Measurements from ENCODE around the gene UGGT2. TPM values are rescaled to one million over a fixed set of nuclear protein-coding genes. Genes with fewer than 3 reads are reported as not detected.
"Not testable (repeated sequence)": the region's sequence is repeated elsewhere in the genome, so short reads cannot be mapped to it uniquely, and the experiment has no call there.

Gene UGGT2
- total and polyA plus RNA-seq, 10 donors: 2.6 to 38.9 (median 15.1) TPM

GRCh38 chr13:95987841-95988240 lies 65.4 kb downstream of the UGGT2 start:
- Histone ChIP-seq H3K9me3 (no peaks in the 10 kb centered on the region), H3K4me1 (no peaks in the 10 kb centered on the region), H3K27me3 (replicated peaks in 1 of 7) (no peaks in the 10 kb centered on the region), H3K4me3 (no peak overlapping the region), H3K27ac (no peak overlapping the region), H3K36me3 (peaks cover 0 to 2% (median 0%) of the 10 kb centered on the region in 6 donors)
- no peak for TF ChIP-seq POLR2AphosphoS5 (IDR thresholded peaks at IDR 0.05)
- no peak for TF ChIP-seq POLR2A (IDR thresholded peaks at IDR 0.05)
- TF ChIP-seq, protein P1, sequence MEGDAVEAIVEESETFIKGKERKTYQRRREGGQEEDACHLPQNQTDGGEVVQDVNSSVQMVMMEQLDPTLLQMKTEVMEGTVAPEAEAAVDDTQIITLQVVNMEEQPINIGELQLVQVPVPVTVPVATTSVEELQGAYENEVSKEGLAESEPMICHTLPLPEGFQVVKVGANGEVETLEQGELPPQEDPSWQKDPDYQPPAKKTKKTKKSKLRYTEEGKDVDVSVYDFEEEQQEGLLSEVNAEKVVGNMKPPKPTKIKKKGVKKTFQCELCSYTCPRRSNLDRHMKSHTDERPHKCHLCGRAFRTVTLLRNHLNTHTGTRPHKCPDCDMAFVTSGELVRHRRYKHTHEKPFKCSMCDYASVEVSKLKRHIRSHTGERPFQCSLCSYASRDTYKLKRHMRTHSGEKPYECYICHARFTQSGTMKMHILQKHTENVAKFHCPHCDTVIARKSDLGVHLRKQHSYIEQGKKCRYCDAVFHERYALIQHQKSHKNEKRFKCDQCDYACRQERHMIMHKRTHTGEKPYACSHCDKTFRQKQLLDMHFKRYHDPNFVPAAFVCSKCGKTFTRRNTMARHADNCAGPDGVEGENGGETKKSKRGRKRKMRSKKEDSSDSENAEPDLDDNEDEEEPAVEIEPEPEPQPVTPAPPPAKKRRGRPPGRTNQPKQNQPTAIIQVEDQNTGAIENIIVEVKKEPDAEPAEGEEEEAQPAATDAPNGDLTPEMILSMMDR (IDR thresholded peaks at IDR 0.05 in 8 of 11, conservative IDR thresholded peaks at IDR 0.05 in 3 of 11): no peak
- 88 to 95% (median 93%) methylated on average over 5 of the region's 5 CpGs for WGBS, 5 donors
- no peak for DNase-seq
- intact Hi-C loops (cut with DNase I; ENCODE audit: low total_unique reads): no loop called here

- no peak overlapping the region for H3K4me3 ChIP-seq
- no peak for DNase-seq
- H3K4me1 ChIP-seq: no peaks in the 10 kb centered on the region
- H3K27me3 ChIP-seq (replicated peaks in 1 of 7): no peaks in the 10 kb centered on the region
- WGBS, 5 donors: 82 to 90% (median 85%) methylated on average over 4 of the region's 4 CpGs
- H3K36me3 ChIP-seq: peaks cover 0 to 8% (median 0%) of the 10 kb centered on the region in 6 donors
- intact Hi-C loops (cut with DNase I; ENCODE audit: low total_unique reads): no loop called here
- H3K9me3 ChIP-seq: peaks cover 0 to 7% (median 0%) of the 10 kb centered on the region in 8 donors
- no peak overlapping the region for H3K27ac ChIP-seq
- TF ChIP-seq POLR2A (IDR thresholded peaks at IDR 0.05) (no peak), POLR2AphosphoS5 (IDR thresholded peaks at IDR 0.05) (no peak)
- TF ChIP-seq, protein P1 (IDR thresholded peaks at IDR 0.05 in 8 of 11, conservative IDR thresholded peaks at IDR 0.05 in 3 of 11): no peak
These were observed 71.1 kb downstream of the UGGT2 start for GRCh38 chr13:95982144-95982543.

DNA sequence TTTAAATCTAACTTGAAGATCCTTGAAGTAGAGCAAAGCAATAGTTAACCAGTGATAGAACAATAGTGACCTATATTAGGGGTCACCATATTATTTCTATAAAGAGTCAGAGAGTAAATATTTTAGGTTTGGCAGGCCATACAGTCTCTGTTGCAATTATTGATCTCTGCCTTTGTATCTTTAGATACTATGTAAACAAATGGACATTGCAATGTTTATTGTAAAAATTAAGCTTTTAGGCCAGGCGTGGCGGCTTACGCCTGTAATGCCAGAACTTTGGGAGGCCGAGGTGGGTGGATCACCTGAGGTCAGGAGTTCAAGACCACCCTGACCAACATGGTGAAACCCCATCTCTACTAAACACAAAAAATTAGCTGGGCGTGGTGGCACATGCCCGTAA lies 80.5 kb downstream of the UGGT2 start:
- H3K9me3 ChIP-seq; H3K4me1 ChIP-seq; H3K4me3 ChIP-seq; DNase-seq; H3K36me3 ChIP-seq; intact Hi-C loops (cut with DNase I; ENCODE audit: low total_unique reads); H3K27ac ChIP-seq; H3K27me3 ChIP-seq (replicated peaks in 1 of 7): not testable (repeated sequence)
- WGBS, 5 donors: 88 to 99% (median 93%) methylated on average over 6 of the region's 6 CpGs

GRCh38 chr13:95970878-95971277 lies 82.3 kb downstream of the UGGT2 start:
- Histone ChIP-seq H3K4me1 (no peaks in the 10 kb centered on the region), H3K9me3 (peaks cover 0 to 3% (median 0%) of the 10 kb centered on the region in 8 donors), H3K27me3 (replicated peaks in 1 of 7) (no peaks in the 10 kb centered on the region), H3K4me3 (no peak overlapping the region), H3K27ac (no peak overlapping the region), H3K36me3 (peaks cover 0 to 6% (median 0%) of the 10 kb centered on the region in 6 donors)
- no peak for TF ChIP-seq POLR2AphosphoS5 (IDR thresholded peaks at IDR 0.05)
- TF ChIP-seq, protein P1 (IDR thresholded peaks at IDR 0.05 in 8 of 11, conservative IDR thresholded peaks at IDR 0.05 in 3 of 11): no peak
- TF ChIP-seq POLR2A (IDR thresholded peaks at IDR 0.05): no peak
- intact Hi-C loops (cut with DNase I; ENCODE audit: low total_unique reads): no loop called here
- 90 to 96% (median 95%) methylated on average over 2 of the region's 2 CpGs for WGBS, 5 donors
- DNase-seq: no peak

DNA sequence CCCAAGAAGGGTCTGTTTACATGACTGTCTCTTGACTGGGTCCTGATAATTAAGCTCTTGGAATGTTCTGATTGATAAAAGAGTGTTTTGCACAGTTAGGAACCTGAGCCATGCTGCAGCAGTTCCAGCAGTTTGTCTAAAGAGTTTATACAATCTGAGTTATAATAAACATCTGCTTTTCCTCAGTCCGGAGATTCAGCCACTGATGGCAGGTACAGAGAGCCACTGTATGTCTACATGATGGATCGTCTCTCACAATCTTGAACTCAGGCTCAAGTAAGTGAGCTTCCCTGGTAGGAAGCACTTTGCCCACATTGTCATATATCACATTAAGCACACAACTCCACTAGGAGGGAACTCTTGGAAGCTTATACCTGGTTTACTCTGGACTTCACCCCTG lies 84.3 kb downstream of the UGGT2 start:
- H3K4me3 ChIP-seq: no peak overlapping the region
- no peaks in the 10 kb centered on the region for H3K27me3 ChIP-seq (replicated peaks in 1 of 7)
- no peak for DNase-seq
- peaks cover 0 to 11% (median 5%) of the 10 kb centered on the region in 8 donors for H3K9me3 ChIP-seq
- WGBS, 5 donors: 77 to 93% (median 87%) methylated on average over 2 of the region's 2 CpGs
- TF ChIP-seq, protein P1 (IDR thresholded peaks at IDR 0.05 in 8 of 11, conservative IDR thresholded peaks at IDR 0.05 in 3 of 11): no peak
- no peak for TF ChIP-seq POLR2AphosphoS5 (IDR thresholded peaks at IDR 0.05)
- intact Hi-C loops (cut with DNase I; ENCODE audit: low total_unique reads): no loop called here
- H3K4me1 ChIP-seq: no peaks in the 10 kb centered on the region
- peaks cover 0 to 6% (median 0%) of the 10 kb centered on the region in 6 donors for H3K36me3 ChIP-seq
- H3K27ac ChIP-seq: no peak overlapping the region
